GM18909 (cell line): ENCODE measurements around the gene KCNH6.
A peak's percentile ranks its signal among the peaks of the same experiment; 100 is the strongest.

Source experiments
- ATAC-seq: cut with Tn5 transposase; IDR thresholded peaks from one replicate; pipeline ENCODE4 v1.9.1; 2021; ENCODE audit warnings: mild to moderate bottlenecking; ENCODE audit not compliant: unreplicated experiment, poor library complexity

The KCNH6 gene

GRCh38 chr17:63523253-63523855, at the start of gene KCNH6:
KCNH6 (plus strand) TSS chr17:63523358; CDS start chr17:63523414, 56 bp downstream.
- no peak for ATAC-seq

GRCh38 chr17:63474174-63474573, 49.0 kb upstream of the KCNH6 start:
- no peak for ATAC-seq

GRCh38 chr17:63474586-63475460, 48.3 kb upstream of the KCNH6 start:
- ATAC-seq, result no peak

GRCh38 chr17:63475491-63476412, 47.4 kb upstream of the KCNH6 start:
- no peak for ATAC-seq

GRCh38 chr17:63476459-63476853, 46.7 kb upstream of the KCNH6 start:
- ATAC-seq, result no peak

GRCh38 chr17:63476854-63477479, 46.2 kb upstream of the KCNH6 start, which contains the start of gene ACE:
ACE (plus strand) TSS chr17:63477061; CDS start chr17:63477095, 34 bp downstream.
- peak; percentile 59 for ATAC-seq

GRCh38 chr17:63477480-63478440, 45.4 kb upstream of the KCNH6 start:
- ATAC-seq, result no peak

GRCh38 chr17:63478814-63479494, 44.2 kb upstream of the KCNH6 start:
- peak; percentile 70 for ATAC-seq

GRCh38 chr17:63479495-63480184, 43.5 kb upstream of the KCNH6 start:
- ATAC-seq, result no peak

- no peak for ATAC-seq
These were observed 42.9 kb upstream of the KCNH6 start for GRCh38 chr17:63480192-63480784.

- ATAC-seq, result no peak
These were observed 42.2 kb upstream of the KCNH6 start for GRCh38 chr17:63480826-63481487.

GRCh38 chr17:63481488-63481870, 41.7 kb upstream of the KCNH6 start:
- no peak for ATAC-seq

GRCh38 chr17:63482509-63482908, 40.6 kb upstream of the KCNH6 start:
- ATAC-seq, result no peak

- no peak for ATAC-seq
These were observed 40.1 kb upstream of the KCNH6 start for GRCh38 chr17:63483038-63483437.

- no peak for ATAC-seq
These were observed 39.2 kb upstream of the KCNH6 start for GRCh38 chr17:63483655-63484575.
